Right atrium auricular region (tissue), 2 donors: Measurements from ENCODE around the gene TOMM40L. TPM values are rescaled to one million over a fixed set of nuclear protein-coding genes. Genes with fewer than 3 reads are reported as not detected.

Experiments
- DNase-seq: peaks from one replicate; pipeline ENCODE4 v3.0.0-alpha.2; 2019; ENCODE audit warnings: low spot score
- H3K27ac ChIP-seq, 2 donors: fragments of 200-600 bp; sonication (generic); 1 replicate in 1 of 2; 2 replicates in 1 of 2; pipeline ENCODE4 v1.5.1; 2016 to 2019
- H3K27me3 ChIP-seq, 2 donors: fragments of 200-600 bp; sonication (generic); one replicate each; pipeline versions ENCODE4 v1.5.1 to v1.6.0; 2017 to 2019
- H3K36me3 ChIP-seq: fragments of 200-600 bp; sonication (generic); one replicate; pipeline ENCODE4 v1.5.1; 2016
- H3K4me1 ChIP-seq, 2 donors: fragments of 200-600 bp; sonication (generic); one replicate each; pipeline versions ENCODE4 v1.5.1 to v1.6.0; 2017 to 2019
- H3K4me3 ChIP-seq, 2 donors: fragments of 200-600 bp; sonication (generic); 1 replicate in 1 of 2; 2 replicates in 1 of 2; pipeline ENCODE4 v1.5.1; 2017 to 2019; ENCODE audit warnings: mild to moderate bottlenecking in 1 of 2, moderate library complexity in 1 of 2
- H3K9me3 ChIP-seq, 2 donors: fragments of 200-600 bp; sonication (generic); one replicate each; pipeline ENCODE4 v1.5.1; 2019
- CTCF ChIP-seq, 2 donors: fragments of 200-600 bp; sonication (generic); IDR thresholded peaks; one replicate each; pipeline ENCODE4 v1.5.1; 2019; ENCODE audit warnings: antibody characterized with exemption in 2 of 2
- total RNA-seq, 2 donors: library from RNA; depleted of rRNA; stranded (reverse); fragments of >200 nt; gene quantifications; one replicate each; pipeline ENCODE4 v1.1.0, GENCODE V29; 2016

The TOMM40L gene
- total RNA-seq, 2 donors from 2014 or later: 23.9 to 35.3 TPM

DNA sequence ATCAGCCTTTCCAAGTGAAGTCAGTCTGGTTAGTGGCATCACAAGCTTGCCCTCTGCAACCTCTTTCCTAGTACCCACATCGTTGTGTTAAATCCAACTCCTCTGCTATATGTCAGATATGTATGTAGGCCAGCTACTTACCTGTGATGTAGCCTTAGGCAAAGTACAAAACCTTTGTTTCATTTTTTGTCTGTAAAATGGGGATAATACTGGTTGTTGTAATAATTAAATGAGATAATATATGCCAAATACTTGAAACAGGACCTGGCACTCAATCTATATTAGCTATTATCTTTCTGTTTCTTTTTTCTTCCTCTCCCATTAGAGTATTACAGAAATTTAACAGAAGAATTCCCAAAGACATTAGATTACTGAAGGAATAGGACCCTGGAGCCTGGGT is 33.9 kb downstream of the TOMM40L start:
- no peak overlapping the region for H3K4me3 ChIP-seq
- no peaks in the 10 kb centered on the region for H3K36me3 ChIP-seq
- H3K4me1 ChIP-seq: peaks cover 0 to 9% of the 10 kb centered on the region in 2 donors
- H3K27me3 ChIP-seq: no peaks in the 10 kb centered on the region
- DNase-seq: no peak
- no peak overlapping the region for H3K27ac ChIP-seq
- peaks cover 0 to 14% of the 10 kb centered on the region in 2 donors for H3K9me3 ChIP-seq
- TF ChIP-seq CTCF (IDR thresholded peaks at IDR 0.05): no peak

DNA sequence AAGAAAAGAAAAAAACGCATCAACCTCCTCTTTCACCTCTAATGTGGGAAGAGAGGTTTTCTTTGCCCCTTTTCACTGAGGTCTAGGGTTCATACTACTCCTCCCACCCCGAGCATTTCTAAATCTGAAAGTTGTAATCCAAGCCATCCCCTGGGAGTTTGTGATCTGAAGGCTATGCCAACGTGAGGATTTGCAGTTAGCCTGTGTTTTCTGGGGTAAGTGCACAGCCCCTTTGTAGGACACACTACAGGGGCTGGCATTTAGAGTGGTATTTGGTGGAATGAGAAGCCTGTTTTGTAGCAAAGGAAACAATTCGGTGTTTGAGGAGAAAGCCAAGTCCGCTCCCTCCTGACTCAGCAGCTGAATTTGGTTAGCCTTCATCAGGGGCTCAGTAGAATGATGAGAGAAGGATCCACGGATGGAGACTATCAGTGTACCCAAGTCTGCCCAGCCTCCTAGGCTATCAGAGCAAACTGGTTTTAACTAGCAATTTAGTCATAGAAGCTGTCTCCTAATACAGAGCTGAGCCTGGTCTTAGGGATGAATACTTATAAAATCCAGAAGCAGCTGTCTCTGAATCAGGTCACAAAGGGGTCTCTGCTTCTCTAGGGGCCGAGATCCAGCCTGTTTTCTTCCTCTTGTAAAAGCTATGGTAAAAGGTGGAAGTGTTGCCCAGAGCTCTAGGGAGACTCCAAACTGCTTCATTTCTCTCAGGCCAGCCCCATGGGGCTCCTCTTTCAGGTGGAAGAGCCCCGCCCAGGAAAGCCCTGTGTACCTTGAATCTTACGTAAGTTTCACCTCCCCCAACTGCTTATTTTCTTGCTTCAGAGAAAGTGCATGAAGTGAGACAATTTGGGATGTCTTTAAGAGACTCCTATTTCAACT is 34.8 kb downstream of the TOMM40L start:
- Histone ChIP-seq H3K4me3 (no peak overlapping the region), H3K36me3 (no peaks in the 10 kb centered on the region), H3K27me3 (no peaks in the 10 kb centered on the region), H3K9me3 (peaks cover 0 to 14% of the 10 kb centered on the region in 2 donors), H3K4me1 (peaks cover 0 to 9% of the 10 kb centered on the region in 2 donors), H3K27ac (no peak overlapping the region)
- no peak for TF ChIP-seq CTCF (IDR thresholded peaks at IDR 0.05)
- no peak for DNase-seq

- no peak for TF ChIP-seq CTCF (IDR thresholded peaks at IDR 0.05)
- no peaks in the 10 kb centered on the region for H3K27me3 ChIP-seq
- no peak for DNase-seq
- H3K4me1 ChIP-seq: peaks cover 0 to 9% of the 10 kb centered on the region in 2 donors
- H3K27ac ChIP-seq: no peak overlapping the region
- no peak overlapping the region for H3K4me3 ChIP-seq
- no peaks in the 10 kb centered on the region for H3K36me3 ChIP-seq
- peaks cover 0 to 12% of the 10 kb centered on the region in 2 donors for H3K9me3 ChIP-seq
Measured at GRCh38 chr1:161261261-161262235, 35.7 kb downstream of the TOMM40L start.

DNA sequence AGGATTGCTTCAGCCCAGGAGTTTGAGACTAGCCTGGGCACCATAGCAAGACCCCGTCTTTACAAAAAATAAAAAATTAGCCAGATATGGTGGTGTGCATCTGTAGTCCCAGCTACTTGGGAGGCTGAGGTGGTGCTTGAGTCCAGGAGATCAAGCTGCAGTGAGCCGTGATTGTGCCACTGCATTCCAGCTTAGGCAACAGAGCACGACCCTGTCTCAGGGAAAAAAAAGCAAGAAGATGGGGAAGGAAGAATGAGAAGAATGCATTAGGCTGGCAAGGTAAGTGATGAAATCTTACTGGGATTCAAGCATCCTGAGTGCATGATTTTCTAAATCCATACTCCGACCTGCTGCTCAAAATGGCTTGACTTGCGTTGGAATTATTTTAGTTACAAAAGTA is 39.4 kb downstream of the TOMM40L start:
- H3K27me3 ChIP-seq: no peaks in the 10 kb centered on the region
- TF ChIP-seq CTCF (IDR thresholded peaks at IDR 0.05): no peak

GRCh38 chr1:161266202-161266601 is 40.3 kb downstream of the TOMM40L start:
- no peaks in the 10 kb centered on the region for H3K27me3 ChIP-seq
- no peaks in the 10 kb centered on the region for H3K4me1 ChIP-seq
- H3K9me3 ChIP-seq: no peaks in the 10 kb centered on the region
- H3K27ac ChIP-seq: no peak overlapping the region
- no peak for TF ChIP-seq CTCF (IDR thresholded peaks at IDR 0.05)
- no peak overlapping the region for H3K4me3 ChIP-seq
- no peak for DNase-seq
- no peaks in the 10 kb centered on the region for H3K36me3 ChIP-seq

More for the DNA sequence above, 39.4 kb downstream of the TOMM40L start:
- H3K4me1 ChIP-seq: no peaks in the 10 kb centered on the region
- H3K4me3 ChIP-seq: no peak overlapping the region
- no peak for DNase-seq
- no peaks in the 10 kb centered on the region for H3K9me3 ChIP-seq
- no peak overlapping the region for H3K27ac ChIP-seq
- no peaks in the 10 kb centered on the region for H3K36me3 ChIP-seq
